GM18858 (cell line): ENCODE measurements around the gene SEC31B.

Experiments
- ATAC-seq: cut with Tn5 transposase; IDR thresholded peaks from one replicate; pipeline ENCODE4 v1.9.1; 2021; ENCODE audit not compliant: unreplicated experiment

The SEC31B gene

DNA sequence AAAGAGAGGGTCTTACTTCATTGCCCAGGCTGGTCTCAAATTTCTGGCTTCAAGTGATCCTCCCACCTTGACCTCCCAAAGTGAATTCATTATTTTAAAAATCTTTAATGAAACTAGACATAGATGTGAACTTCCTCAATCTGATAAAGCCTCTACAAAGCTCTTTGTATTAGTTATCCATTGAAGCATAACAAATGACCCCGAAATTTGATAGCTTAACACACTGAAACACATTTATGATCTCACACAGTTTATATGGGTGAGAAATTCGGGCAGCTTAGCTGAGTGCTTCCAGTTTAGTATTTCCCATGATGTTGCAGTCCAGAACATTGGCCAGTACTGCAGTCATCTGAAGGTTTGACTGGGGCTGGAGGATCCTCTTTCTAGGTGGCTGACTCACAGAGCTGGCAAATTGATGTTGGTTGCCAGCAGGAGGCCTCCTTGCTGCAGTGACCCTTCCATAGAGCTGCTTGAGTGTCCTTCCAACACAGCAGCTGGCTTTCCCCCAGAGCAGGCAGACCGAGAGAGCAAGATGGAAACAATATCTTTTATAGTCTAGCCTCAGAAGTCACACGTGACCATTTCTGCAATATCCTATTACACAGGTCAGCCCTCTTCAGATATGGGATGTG lies 73.4 kb downstream of the SEC31B start:
- no peak for ATAC-seq

DNA sequence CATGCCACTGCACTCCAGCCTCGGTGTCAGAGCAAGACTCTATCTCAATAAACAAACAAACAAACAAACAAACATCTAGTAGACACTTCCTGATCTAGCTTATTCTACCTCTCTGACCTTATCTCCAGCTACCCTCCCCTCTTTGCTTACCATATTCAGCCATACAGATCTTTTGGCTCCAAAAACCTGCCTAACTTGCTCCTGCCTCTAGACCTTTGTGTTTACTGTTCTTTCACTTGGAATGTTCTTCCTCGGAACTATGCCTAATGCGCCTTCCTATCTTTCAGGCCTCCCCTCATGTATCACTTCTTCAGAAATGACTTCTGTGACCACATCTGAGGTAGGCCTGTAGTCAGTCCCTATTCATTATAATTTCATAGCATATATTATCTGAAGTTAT lies 77.1 kb downstream of the SEC31B start:
- ATAC-seq = no peak

GRCh38 chr10:100438674-100439315 lies 80.9 kb downstream of the SEC31B start:
- ATAC-seq = no peak
